HG03520 (cell line): ENCODE results near the gene ANKFY1.

Experiments
- ATAC-seq: cut with Tn5 transposase; IDR thresholded peaks from one replicate; pipeline ENCODE4 v1.9.1; 2021; ENCODE audit warnings: mild to moderate bottlenecking, moderate library complexity; ENCODE audit not compliant: unreplicated experiment

The ANKFY1 gene

DNA sequence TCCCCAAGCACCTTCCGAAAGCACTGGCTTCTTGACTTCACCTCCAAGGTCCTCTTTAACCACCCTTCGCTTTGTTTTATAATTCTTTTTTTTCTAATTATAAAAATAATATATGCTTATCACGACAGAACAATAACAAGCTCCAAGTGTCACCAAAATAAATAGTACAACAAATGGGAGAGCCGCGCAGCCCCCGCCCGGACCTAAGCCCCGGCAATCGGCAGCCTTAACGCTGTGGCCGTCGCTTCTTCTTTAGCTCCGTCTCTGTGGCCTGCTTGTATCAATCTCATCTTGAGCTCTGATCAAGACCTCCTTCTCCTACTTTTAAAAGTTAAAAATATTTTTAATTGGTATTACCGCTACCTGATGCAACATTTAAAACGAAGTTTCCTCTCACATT lies 78.1 kb downstream of the ANKFY1 start:
- ATAC-seq: no peak

DNA sequence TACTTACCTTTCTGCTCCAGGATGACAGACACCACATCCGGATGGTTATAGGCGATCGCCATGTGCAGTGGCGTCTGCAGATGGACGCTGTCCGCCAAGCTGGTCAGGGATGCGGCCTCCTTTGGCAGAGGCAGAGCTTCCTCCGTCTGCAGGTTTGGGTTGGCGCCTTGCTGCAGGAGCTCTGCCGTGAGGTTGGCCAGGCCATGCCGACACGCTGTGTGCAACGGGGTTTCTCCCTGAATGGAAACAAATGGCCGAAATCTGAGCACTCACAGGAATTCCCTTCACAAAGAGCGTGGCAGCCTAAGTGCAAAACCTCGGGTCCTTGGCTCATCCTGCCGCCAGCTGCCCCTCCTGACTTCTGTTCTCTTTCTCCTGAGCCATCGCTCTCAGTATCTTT lies 79.0 kb downstream of the ANKFY1 start:
- no peak for ATAC-seq

DNA sequence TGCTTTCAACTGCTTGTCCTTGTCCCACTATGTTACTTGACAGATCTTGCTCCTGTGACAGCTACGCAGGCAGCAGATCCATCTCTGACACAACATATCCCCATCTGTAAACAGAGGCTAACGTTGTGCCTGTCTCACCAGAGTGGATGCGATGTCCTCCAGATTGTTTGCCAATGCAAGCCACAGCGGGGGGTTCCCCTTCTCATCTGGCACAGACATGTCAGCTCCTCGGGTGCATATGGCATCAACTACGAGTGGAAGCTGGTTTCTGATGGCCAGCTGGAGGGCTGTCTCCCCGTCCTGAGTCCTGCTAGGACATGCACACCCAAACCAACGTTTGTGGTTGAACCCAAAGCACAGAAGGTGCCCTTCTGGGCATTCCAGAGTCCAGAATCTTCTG lies 81.7 kb downstream of the ANKFY1 start:
- no peak for ATAC-seq

DNA sequence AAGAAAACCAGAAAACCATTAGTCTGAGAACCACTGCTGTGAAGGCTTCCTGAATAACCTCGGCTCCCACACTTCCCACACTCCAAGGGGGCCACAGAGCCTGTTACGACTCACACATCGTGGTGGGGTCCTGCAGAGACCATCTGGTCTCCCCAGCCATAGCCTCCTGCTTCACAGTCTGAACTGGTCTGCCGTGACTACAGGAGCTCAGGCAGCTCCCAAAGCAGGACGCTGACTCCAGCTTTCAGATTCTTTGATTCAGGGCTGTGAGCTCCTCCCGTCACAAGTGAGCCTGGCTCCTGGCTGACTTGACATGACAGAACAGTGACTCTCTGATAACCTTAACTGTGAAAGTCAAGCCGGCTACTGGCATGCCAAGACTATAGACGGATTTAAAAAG lies 83.0 kb downstream of the ANKFY1 start:
- ATAC-seq: no peak

DNA sequence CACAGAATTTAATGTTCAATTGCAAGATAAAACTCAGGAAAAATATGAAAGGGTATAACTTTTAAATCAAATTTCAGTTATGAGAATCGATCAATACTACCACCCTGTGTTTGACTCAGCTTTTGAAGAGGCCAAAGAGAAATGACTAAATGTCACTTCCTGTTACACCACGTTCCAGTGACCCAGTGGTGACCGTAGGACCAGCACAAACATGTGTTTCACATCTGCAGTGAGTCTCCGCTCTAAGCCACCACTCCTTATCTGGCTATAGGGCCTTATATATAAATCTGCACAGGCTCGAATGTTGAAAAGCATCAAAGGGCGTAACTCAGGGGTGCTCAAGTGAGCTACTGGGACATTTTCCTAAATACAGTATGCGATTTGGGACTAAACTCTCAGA lies 84.7 kb downstream of the ANKFY1 start:
- no peak for ATAC-seq

DNA sequence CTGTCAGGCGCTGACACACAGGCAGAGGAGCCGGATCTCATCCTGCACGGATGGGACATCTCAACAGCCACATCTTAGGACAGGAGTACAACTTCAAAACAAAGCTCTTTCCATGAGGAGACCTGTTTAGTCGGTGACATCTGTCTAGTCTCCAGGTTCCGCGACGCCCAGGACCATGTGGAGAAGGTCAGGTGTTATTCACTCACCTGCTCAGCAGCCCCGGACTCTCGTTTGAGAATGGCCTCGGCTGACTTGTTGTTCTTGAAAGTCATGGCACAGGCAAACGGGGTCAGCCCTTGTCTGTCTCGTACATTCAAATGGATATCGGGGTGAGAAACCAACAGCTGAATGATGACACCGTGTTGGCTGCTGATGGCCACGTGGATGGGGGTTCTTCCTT lies 85.1 kb downstream of the ANKFY1 start:
- ATAC-seq: no peak

DNA sequence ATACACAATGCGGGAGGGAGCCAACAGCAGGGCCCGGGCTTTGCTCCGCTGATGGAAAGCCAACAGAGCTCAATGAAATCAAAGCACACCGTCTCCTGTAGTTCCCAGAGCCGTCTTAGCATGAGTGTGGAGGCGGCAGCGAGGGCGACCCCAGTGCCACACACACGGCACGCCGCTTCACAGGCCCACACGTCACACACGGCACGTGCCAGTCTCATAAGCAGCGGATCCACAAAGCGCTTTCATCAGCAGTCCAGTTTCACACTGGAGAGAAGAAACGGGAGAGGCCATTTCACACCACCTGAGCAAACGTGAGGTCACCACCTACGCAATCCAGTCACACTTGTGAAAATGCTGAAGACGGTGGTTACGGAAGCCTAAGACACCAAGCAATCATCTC lies 86.0 kb downstream of the ANKFY1 start:
- no peak for ATAC-seq

DNA sequence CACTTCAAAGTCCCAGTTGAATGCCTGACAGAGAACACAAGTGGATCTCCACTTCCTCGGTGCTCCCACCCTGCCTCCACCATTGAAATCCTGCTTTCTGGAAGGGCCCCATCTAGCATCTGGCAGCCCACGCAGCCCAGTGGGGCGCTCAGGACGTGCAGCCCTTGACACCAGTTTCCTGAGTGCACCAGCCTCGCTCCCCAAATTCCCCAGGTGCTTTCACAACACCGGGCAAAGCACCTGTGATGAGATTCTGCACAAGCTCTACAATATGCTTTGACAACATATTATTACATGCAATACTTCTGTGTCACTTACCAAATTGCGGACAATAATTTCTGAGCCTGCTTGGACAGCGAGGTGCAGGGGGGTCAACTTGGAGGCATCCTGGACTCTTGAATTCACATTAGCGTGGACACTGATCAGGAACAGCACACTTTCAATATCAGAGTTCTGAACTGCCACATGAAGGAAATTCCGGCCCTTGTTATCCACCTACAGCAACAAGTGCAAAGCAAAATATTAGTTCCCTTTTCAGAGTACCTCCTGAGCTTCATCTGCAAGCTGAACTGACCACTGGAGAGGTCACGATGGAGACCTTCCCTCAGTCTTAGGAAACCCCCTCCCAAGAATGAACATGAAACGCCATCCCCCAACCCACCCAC lies 86.8 kb downstream of the ANKFY1 start:
- ATAC-seq: no peak

DNA sequence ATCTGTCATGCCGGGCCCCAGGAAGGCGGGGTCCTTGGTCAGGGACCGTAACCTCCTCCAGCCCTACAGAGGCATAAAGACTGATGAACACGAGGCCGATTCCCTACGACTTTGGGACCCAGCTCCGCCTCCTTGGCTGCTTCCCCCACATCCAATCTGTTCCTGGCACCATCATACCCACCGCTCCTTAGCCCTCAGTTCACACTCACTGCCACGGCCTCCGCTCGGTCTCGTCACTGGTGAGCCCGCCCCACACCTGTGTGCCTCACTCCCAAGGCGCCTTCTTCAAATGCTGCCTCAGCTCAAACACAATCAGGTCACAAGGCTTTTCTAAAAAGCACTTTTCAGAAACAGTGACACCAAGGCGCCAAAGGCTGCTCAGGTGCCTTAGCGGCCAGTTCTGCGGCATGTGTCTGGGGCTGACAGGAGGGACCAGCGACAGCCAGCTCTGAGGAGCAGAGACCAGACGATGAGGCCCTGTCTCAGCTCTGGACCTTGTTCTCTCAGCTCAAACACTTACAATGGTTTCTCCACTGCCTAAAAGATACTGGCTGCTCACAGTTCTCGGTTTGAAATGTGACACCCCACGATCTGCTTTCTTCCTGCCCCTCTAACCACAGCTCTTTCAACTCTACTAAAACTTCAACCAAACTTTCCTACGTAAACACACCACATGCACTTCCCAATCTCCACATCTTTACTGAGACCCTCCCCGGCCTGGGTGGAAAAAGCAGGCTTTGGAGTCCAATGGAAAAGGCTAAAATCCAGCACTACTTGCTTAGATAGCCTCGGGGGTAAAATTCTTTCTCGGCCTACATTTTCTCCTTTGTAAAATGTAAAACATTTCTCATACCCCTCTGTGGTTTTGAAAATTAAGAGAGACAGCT lies 87.6 kb downstream of the ANKFY1 start:
- no peak for ATAC-seq

DNA sequence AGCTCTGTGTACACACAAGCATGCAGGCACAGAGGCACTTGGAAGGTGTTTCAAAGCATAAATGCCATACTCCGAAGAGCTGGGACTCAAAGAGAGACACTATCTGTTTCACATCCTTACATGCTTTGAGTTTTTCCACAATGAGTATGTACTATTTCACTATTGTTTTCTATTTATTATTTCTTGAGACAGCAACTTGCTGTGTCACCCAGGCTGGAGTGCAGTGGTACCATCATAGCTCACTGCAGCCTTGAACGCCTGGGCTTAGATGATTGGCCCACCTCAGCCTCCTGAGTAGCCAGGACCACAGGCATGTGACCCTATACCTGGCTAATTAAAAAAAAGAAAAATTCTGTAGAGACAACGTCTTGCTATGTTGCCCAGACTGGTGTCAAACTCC lies 89.2 kb downstream of the ANKFY1 start:
- no peak for ATAC-seq

DNA sequence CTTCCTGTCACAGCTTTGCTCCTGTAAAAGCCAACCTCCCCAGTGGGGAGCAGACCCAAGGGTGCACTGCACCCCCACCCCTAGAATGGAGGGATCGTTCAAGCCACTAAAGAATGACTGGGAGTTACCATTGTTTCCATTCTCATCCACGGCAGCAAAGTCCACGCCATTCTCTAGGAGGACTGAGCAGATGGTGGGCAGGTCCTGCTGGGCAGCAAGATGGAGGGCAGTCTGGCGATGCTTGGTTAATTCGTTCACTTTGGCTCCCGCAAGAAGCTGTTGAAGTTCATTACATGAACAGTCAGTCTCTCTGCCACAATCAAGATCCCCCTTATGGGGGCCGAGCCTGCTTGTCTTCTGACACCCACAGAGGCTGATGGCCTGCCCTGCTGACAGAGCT lies 90.0 kb downstream of the ANKFY1 start:
- ATAC-seq: no peak

DNA sequence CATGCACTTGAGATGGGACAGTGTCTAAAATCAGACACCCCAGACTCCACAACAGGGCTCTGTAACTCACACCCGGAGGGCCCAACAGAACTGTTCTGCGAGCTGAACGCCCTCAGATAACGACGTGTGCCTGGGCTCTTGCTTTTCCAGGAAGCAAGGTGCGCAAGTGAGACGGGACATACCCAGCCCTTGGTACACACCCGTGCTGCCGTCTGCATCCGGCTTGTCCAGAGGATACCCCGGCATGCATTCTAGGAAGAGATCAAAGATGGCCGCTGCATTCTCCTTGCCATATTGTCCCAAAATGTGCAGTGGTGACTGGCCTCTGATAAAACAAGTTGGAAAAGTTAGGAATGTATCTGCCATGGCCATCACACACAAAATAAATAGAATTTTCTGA lies 91.4 kb downstream of the ANKFY1 start:
- no peak for ATAC-seq

DNA sequence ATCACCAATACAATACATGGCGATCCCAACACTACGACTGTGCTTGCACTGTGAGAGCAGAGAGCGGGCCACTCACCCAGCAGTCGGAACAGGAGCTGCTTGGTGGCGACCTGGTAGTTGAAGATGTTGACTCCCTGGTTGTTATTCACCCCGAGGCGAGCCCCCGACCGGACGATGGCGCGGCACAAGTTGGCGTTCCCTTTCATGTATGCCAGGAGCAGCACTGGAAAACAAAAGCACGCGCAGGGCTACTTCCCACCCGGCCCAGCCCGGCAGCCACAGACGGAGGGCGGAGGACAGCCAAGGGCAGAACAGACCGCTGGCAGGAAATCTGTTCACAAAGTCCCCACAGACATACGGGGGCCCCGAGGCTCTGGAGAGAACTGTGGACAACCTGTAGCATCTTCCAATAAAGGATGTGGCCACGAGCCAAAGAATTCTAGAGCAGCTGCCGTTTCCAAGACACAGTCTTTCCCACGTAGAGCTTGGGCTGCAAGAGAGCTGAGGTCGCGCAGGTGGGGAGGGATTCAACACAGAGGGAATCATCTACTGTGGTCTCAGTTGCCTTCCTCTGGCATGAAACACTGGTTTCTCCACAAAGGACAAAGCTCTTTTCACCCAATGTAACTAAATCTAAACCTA lies 93.0 kb downstream of the ANKFY1 start:
- no peak for ATAC-seq

DNA sequence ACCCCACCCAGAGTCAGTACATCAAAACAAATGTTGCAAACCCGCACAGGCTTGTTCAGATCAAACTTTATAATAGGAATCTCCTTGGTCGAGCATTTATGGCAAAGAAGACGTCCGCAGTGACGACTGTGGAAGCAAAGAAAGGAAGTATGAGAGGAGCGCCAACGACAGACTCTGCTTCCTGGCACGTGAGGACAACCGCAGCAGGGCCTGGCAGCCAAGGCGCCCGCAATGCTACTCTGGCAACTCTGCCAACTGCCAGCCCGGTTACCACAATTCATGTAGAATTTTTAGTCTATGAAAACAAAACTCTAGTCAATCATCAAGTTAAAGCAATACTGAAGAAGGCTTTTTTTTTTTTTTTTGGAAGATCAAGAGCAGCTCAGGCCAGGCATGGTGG lies 96.0 kb downstream of the ANKFY1 start:
- ATAC-seq: no peak

DNA sequence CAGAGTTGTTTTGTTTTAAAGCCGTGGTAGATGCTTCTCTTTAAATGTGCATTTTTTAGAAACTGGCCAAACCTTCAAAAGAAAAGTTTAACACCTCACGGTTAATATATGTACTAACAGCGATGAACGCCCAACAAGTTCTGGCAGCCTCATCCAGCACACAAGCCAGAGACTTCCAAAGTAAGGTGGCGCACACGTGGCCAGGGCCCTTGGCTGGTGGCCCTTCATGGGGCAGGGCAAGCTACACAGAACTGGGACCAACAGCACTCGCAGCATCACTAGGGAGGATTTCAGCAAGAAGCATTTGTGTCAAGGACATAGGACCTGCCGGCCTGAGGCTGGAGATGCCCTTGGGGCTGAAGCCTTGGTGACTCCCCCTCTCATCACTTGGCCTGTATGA lies 97.4 kb downstream of the ANKFY1 start:
- no peak for ATAC-seq

DNA sequence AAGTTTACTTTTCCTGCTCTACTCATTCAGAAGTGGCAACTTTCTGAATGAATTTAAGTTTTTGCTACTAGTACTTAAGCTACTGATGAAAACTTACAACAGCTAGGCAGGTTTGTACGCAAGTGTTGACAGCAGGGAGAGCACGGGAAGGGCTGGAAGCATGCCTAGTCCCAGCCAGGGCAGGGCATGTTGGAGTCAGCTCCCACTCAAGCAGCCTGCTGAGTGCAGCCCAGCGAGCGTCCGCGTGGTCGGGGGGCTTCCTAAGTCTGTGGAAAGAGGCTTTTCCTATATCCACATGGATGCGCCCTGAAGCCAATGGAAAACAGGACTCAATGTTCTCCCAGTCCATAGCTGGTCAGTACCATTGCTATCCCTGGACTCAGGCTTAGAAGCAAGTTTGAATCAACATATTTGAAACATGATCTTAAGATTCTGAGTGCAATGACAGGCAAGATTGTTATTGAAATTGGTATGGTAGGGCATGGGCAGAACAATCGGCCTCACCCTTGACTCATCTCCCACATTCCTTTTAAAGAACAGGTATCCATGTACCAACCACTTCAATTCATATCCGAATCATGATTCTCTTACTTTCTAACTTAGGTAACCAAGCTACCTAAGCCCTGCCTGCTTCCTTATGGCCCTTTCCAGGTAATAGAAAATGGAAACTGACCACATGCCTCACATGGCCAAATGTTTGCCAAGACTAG lies 98.3 kb downstream of the ANKFY1 start:
- no peak for ATAC-seq

DNA sequence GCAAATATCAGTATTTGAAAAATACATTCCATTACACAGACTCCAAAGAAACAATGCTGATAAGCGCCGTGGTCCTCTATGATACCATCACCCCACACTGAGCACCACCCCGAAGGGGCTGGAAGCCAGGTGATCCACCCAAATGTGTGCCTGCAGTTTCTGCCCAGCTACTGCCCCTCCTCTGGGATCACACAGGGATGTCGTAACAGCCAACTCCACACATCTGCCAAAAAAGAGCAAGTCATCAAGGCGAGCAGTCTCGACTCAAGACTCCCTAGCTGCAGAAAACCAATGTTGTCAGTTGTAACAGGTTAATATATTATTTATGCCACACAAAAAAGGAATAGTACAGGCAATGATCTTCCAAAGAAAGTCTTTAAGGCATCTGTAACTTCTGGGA lies 99.8 kb downstream of the ANKFY1 start:
- ATAC-seq: no peak

DNA sequence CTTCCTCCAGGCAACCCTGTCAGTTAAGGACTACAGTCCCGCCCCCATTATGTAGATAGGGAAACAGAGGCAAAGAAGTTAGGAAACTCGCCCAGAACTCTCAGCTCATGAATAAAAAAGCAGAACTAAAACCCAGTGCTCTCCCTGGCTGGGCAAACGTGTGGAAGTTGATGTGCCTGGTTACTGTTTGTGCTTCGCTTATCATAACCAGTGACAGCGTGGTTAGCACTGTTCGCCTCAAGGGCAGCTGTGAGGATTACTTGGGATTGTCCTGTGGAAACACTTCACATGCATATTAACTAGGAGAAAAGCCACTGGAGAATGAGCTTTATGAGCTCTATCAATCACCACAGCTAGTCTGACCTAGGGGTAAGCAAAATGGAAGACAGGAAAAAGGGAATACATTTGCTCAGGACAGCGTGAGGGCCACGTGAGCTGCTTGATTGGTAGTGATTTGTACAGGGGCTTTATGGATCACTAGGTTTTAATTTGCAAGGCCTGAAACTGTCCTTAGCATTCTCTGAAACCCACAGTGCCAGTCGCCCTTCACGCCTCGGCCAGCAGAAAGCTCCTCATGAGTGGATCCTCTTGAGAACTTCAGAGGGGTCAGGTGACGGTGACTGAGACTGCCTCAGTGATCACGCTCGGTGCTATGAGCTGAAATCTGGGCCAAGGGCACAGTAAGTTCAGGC lies 100.9 kb downstream of the ANKFY1 start:
- ATAC-seq: no peak

DNA sequence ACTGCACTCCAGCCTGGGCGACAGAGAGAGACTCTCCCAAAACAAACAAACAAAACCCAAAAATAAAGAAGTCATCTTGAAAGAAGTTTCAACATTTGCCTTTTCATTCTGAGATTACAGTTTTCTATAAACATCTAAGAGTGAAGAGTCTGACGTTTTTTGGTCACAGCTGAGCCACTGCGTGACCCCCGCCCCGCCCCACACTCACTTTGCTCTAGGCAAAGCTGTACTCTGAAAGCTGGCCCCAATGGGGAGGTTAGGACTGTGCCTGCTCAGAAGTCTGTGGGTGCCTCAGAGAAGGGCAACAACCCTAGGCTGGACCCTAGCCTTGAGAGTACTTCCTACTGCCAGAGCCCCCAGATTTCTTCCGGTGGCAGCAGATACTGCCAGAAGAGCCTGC lies 101.5 kb downstream of the ANKFY1 start:
- no peak for ATAC-seq

DNA sequence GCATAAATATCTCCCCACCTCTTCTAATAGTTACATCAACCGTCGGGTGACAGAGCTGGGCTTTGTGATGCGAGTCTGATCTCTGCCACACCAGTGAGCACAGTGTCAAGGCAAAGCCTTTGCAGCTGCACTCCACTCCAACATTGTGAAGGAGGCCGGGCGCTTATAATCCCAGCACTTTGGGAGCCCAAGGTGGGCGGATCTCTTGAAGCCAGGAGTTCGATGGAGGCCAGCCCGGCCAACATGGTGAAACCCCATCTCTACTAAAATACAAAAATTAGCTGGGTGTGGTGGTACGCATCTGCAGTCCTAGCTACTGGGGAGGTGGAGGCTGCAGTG lies 101.8 kb downstream of the ANKFY1 start:
- ATAC-seq: no peak
